Suprapubic skin (tissue), 4 donors: ENCODE data around the gene ST8SIA5.

ENCODE experiments used
- CTCF ChIP-seq, 2 donors: fragments of 200-600 bp in 1 of 2; fragments of 450-650 bp in 1 of 2; sonication (generic) in 1 of 2; IDR thresholded peaks; one replicate each; pipeline ENCODE4 v1.5.1; 2016 to 2019; ENCODE audit warnings: antibody characterized with exemption in 2 of 2, mild to moderate bottlenecking in 1 of 2, moderate library complexity in 1 of 2
- EP300 ChIP-seq: sonication (generic); formaldehyde crosslinking; IDR thresholded peaks from one replicate; pipeline ENCODE4 v1.6.1; 2017; ENCODE audit warnings: antibody characterized with exemption
- POLR2A ChIP-seq, 2 donors: fragments of 450-650 bp; IDR thresholded peaks; one replicate each; pipeline ENCODE4 v1.6.1; 2017; ENCODE audit warnings: antibody characterized with exemption in 2 of 2, mild to moderate bottlenecking in 2 of 2, moderate library complexity in 2 of 2
- POLR2AphosphoS5 ChIP-seq, 3 donors: sonication (generic); formaldehyde crosslinking; IDR thresholded peaks; one replicate each; pipeline ENCODE4 v1.6.1; 2017; ENCODE audit warnings: antibody characterized with exemption in 3 of 3

GRCh38 chr18:46723856-46724415 is 32.9 kb downstream of the ST8SIA5 start:
- TF ChIP-seq POLR2A (IDR thresholded peaks at IDR 0.05) (no peak), CTCF (IDR thresholded peaks at IDR 0.05) (no peak), POLR2AphosphoS5 (IDR thresholded peaks at IDR 0.05) (no peak), EP300 (no peak)
